Effector memory CD4-positive, alpha-beta T cell (primary cell): ENCODE measurements around the gene CLEC3B.
"Not testable (repeated sequence)": the region's sequence is repeated elsewhere in the genome, so short reads cannot be mapped to it uniquely, and the experiment has no call there.

Experiments
- DNase-seq, 3 donors: peaks; one replicate each; pipeline ENCODE4 v3.0.0-alpha.2; 2020
- H3K27ac ChIP-seq: 2 replicates; pipeline ENCODE4 v1.7.0; 2013; ENCODE audit warnings: mild to moderate bottlenecking, low read length, moderate library complexity; ENCODE audit not compliant: insufficient read depth, poor library complexity, severe bottlenecking
- H3K27me3 ChIP-seq: replicated peaks from 2 replicates; pipeline ENCODE4 v1.7.0; 2013; ENCODE audit warnings: mild to moderate bottlenecking, low read length; ENCODE audit not compliant: insufficient read depth, control insufficient read depth, poor library complexity, severe bottlenecking
- H3K36me3 ChIP-seq: 2 replicates; pipeline ENCODE4 v1.7.0; 2013; ENCODE audit warnings: mild to moderate bottlenecking, low read length, moderate library complexity; ENCODE audit not compliant: control insufficient read depth, insufficient read depth
- H3K4me1 ChIP-seq: 2 replicates; pipeline ENCODE4 v1.7.0; 2013; ENCODE audit warnings: low read length, mild to moderate bottlenecking; ENCODE audit not compliant: control insufficient read depth, insufficient read depth, poor library complexity, severe bottlenecking
- H3K4me3 ChIP-seq: 2 replicates; pipeline ENCODE4 v1.7.0; 2013; ENCODE audit warnings: low read length, low read depth, mild to moderate bottlenecking; ENCODE audit not compliant: insufficient read depth, poor library complexity, severe bottlenecking
- H3K9me3 ChIP-seq: 2 replicates; pipeline ENCODE4 v1.7.0; 2013; ENCODE audit warnings: mild to moderate bottlenecking, low read length, moderate library complexity; ENCODE audit not compliant: control insufficient read depth
- total RNA-seq, 3 donors: gene quantifications; one replicate each; lab custom pipeline; 2026; lab: John Stamatoyannopoulos, UW

Gene CLEC3B, protein sequence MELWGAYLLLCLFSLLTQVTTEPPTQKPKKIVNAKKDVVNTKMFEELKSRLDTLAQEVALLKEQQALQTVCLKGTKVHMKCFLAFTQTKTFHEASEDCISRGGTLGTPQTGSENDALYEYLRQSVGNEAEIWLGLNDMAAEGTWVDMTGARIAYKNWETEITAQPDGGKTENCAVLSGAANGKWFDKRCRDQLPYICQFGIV
- total RNA-seq, result 0 reads per million in 3 donors

DNA sequence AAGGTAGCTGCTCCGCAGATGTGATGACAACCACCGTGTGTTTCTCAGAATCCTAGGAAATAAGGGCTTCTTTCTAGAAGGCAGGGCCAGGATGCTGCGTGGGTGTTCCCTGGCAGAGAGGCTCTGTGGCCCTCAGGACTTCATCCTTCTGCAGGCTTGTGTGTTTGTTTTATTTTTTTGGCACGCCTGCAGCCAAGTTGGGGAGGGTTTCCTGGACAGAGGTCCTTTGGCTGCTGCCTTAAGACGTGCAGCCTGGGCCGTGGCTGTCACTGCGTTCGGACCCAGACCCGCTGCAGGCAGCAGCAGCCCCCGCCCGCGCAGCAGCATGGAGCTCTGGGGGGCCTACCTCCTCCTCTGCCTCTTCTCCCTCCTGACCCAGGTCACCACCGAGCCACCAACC is at the start of gene CLEC3B:
Gene CLEC3B (plus strand): TSS at position 266 of the 400 bp plus-strand sequence. CDS start 60 bp downstream, at position 326.
- no peaks in the 10 kb centered on the region for H3K9me3 ChIP-seq
- H3K4me1 ChIP-seq, result peaks cover 6% of the 10 kb centered on the region
- H3K4me3 ChIP-seq, result no peak within 1 kb of the TSS
- no peak within 1 kb of the TSS for H3K27ac ChIP-seq
- no peak for DNase-seq
- H3K36me3 ChIP-seq, result no peaks in the 10 kb centered on the region
- H3K27me3 ChIP-seq, result no peaks in the 10 kb centered on the region

DNA sequence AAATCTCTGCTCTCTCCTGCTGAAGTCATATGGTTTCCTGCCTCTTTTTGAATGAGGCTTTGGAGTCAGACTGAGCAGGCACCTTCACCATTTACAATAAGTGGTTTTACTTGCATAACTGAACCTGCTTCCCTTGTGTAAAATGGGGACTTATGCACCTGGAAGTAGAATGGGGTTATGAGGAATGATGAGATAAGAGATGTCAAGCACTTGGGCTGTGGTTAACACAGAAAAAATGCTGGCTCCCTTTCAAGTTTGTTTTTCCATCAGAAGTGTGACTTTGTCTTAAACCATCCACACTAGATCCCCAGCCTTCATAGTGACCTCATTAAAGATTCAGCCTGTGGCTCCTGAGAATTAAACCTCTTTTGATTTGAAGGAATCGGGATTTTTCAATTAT is 44.9 kb upstream of the CLEC3B start:
- no peaks in the 10 kb centered on the region for H3K9me3 ChIP-seq
- DNase-seq, result no peak
- no peaks in the 10 kb centered on the region for H3K36me3 ChIP-seq
- H3K4me3 ChIP-seq, result no peak overlapping the region
- H3K27ac ChIP-seq, result no peak overlapping the region
- H3K4me1 ChIP-seq, result peaks cover 23% of the 10 kb centered on the region
- no peaks in the 10 kb centered on the region for H3K27me3 ChIP-seq

- H3K4me1 ChIP-seq, result peaks cover 23% of the 10 kb centered on the region
Measured at GRCh38 chr3:44981751-44982150, 44.4 kb upstream of the CLEC3B start.

GRCh38 chr3:44982817-44983216 is 43.3 kb upstream of the CLEC3B start:
- no peaks in the 10 kb centered on the region for H3K9me3 ChIP-seq
- H3K4me3 ChIP-seq, result no peak overlapping the region
- H3K36me3 ChIP-seq, result no peaks in the 10 kb centered on the region
- no peak for DNase-seq
- H3K27me3 ChIP-seq, result no peaks in the 10 kb centered on the region
- no peak overlapping the region for H3K27ac ChIP-seq
- peaks cover 19% of the 10 kb centered on the region for H3K4me1 ChIP-seq

More at GRCh38 chr3:44981751-44982150, 44.4 kb upstream of the CLEC3B start:
- H3K36me3 ChIP-seq, result no peaks in the 10 kb centered on the region
- no peak overlapping the region for H3K4me3 ChIP-seq
- no peaks in the 10 kb centered on the region for H3K9me3 ChIP-seq
- H3K27me3 ChIP-seq, result no peaks in the 10 kb centered on the region
- no peak for DNase-seq
- no peak overlapping the region for H3K27ac ChIP-seq

DNA sequence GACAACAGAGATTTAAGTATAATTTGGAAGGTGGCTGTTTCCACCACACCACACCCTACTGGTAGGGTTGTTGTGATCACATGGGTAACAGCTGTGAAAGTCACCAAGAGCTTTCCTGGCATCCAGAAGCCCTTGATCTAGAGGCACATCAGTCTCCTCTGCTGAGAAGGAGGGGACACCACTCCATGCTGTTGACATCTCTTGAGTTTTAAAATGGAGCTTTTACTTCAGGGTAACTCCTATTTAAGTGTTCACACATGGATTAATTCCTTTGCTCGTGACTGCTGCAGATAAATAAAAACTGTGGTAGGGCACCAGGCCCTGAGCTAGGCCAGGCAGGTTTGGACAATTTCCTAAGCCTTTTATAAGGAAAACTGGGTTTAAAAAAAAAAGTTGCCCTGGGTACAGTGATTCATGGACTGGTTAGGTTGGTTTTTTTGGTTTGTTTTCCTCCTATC is 42.6 kb upstream of the CLEC3B start:
- H3K27ac ChIP-seq, result no peak overlapping the region
- H3K36me3 ChIP-seq, result no peaks in the 10 kb centered on the region
- peaks cover 19% of the 10 kb centered on the region for H3K4me1 ChIP-seq
- no peaks in the 10 kb centered on the region for H3K9me3 ChIP-seq
- no peak for DNase-seq
- H3K4me3 ChIP-seq, result no peak overlapping the region
- H3K27me3 ChIP-seq, result no peaks in the 10 kb centered on the region

DNA sequence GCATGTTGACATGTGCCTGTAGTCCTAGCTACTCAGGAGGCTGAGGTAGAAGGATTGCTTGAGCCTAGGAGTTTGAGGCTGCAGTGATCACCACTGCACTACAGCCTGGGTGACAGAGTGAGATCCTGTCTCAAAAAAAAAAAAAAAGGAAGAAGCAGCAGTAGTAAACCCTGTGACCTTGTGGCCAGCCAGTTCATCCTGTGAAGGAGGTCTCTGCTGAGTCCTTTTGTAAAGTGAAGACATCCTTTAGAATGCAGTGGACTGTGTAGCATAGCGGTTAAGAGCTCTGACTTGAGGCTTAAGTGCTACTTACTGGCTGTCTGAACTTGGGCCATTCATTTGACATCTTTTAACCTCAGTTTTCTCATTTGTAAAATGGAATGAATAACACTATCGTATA is 41.8 kb upstream of the CLEC3B start:
- Histone ChIP-seq H3K4me1 (peaks cover 19% of the 10 kb centered on the region), H3K36me3 (peaks cover 5% of the 10 kb centered on the region), H3K27ac (no peak overlapping the region), H3K4me3 (no peak overlapping the region), H3K9me3 (no peaks in the 10 kb centered on the region), H3K27me3 (no peaks in the 10 kb centered on the region)
- DNase-seq, result no peak

- H3K27me3 ChIP-seq, DNase-seq, H3K9me3 ChIP-seq, H3K27ac ChIP-seq, H3K4me3 ChIP-seq: not testable (repeated sequence)
- peaks cover 10% of the 10 kb centered on the region for H3K4me1 ChIP-seq
- H3K36me3 ChIP-seq, result peaks cover 12% of the 10 kb centered on the region
Measured at GRCh38 chr3:44986330-44986729, 39.8 kb upstream of the CLEC3B start.

GRCh38 chr3:44987332-44987731 is 38.8 kb upstream of the CLEC3B start:
- no peaks in the 10 kb centered on the region for H3K9me3 ChIP-seq
- H3K27ac ChIP-seq, result no peak overlapping the region
- peaks cover under 1% of the 10 kb centered on the region for H3K4me1 ChIP-seq
- H3K4me3 ChIP-seq, result no peak overlapping the region
- H3K36me3 ChIP-seq, result peaks cover 12% of the 10 kb centered on the region
- H3K27me3 ChIP-seq, result no peaks in the 10 kb centered on the region
- no peak for DNase-seq

DNA sequence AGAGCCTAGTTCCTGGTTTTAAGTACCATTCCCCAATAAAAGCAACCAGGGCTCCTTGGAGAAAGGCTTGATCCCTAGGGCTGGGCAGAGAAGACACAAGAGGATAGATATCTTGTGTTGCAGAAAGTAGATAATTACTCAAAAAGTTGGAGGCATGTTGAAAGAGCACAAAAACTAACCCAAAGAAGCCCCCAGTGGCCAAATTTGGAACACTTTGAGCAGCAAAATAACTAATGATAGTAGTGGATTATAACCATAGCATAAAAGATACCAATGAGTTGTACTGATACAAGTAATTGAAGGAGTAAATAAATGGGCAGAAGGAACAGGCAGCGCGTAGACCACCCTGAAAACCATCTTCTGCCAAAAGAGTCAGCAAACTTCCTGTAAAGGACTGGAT is 38.0 kb upstream of the CLEC3B start:
- Histone ChIP-seq H3K27ac (no peak overlapping the region), H3K4me3 (no peak overlapping the region), H3K36me3 (peaks cover 12% of the 10 kb centered on the region), H3K9me3 (no peaks in the 10 kb centered on the region), H3K4me1 (no peaks in the 10 kb centered on the region), H3K27me3 (no peaks in the 10 kb centered on the region)
- DNase-seq, result no peak

GRCh38 chr3:44989141-44989540 is 37.0 kb upstream of the CLEC3B start:
- no peaks in the 10 kb centered on the region for H3K9me3 ChIP-seq
- DNase-seq, result no peak
- H3K27me3 ChIP-seq, result no peaks in the 10 kb centered on the region
- H3K27ac ChIP-seq, result no peak overlapping the region
- H3K4me3 ChIP-seq, result no peak overlapping the region
- peaks cover 12% of the 10 kb centered on the region for H3K36me3 ChIP-seq
- no peaks in the 10 kb centered on the region for H3K4me1 ChIP-seq
